Measurements from ENCODE around the gene CCDC54.

The CCDC54 gene

GRCh38 chr3:107372506-107372905, 4.7 kb upstream of the CCDC54 start:
- H3K4me1 ChIP-seq (ENCODE audit: insufficient read depth, low read length, poor library complexity, severe bottlenecking) = peaks cover 4% of the 10 kb centered on the region
- H3K27me3 ChIP-seq (ENCODE audit: insufficient read depth, low read length, poor library complexity, severe bottlenecking) = no peaks in the 10 kb centered on the region
- H3K9ac ChIP-seq (ENCODE audit: low read depth, low read length, poor library complexity, severe bottlenecking) = no peak overlapping the region
- H4K20me1 ChIP-seq (ENCODE audit: insufficient read depth, low read length, poor library complexity, severe bottlenecking) = no peaks in the 10 kb centered on the region
- H3K4me3 ChIP-seq (ENCODE audit: low read length, poor library complexity, severe bottlenecking) = no peak overlapping the region
- no peaks in the 10 kb centered on the region for H3K9me3 ChIP-seq (ENCODE audit: insufficient read depth, low read depth, low read length)
- no peaks in the 10 kb centered on the region for H3K36me3 ChIP-seq (ENCODE audit: insufficient read depth, low read length)
- TF ChIP-seq, protein P1, sequence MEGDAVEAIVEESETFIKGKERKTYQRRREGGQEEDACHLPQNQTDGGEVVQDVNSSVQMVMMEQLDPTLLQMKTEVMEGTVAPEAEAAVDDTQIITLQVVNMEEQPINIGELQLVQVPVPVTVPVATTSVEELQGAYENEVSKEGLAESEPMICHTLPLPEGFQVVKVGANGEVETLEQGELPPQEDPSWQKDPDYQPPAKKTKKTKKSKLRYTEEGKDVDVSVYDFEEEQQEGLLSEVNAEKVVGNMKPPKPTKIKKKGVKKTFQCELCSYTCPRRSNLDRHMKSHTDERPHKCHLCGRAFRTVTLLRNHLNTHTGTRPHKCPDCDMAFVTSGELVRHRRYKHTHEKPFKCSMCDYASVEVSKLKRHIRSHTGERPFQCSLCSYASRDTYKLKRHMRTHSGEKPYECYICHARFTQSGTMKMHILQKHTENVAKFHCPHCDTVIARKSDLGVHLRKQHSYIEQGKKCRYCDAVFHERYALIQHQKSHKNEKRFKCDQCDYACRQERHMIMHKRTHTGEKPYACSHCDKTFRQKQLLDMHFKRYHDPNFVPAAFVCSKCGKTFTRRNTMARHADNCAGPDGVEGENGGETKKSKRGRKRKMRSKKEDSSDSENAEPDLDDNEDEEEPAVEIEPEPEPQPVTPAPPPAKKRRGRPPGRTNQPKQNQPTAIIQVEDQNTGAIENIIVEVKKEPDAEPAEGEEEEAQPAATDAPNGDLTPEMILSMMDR (conservative IDR thresholded peaks at IDR 0.05; ENCODE audit: low read length) = no peak
- no peak for TF ChIP-seq EZH2phosphoT487 (IDR thresholded peaks at IDR 0.05; ENCODE audit: borderline replicate concordance)
- H3F3A ChIP-seq (ENCODE audit: low read depth) = no peaks in the 10 kb centered on the region
- H2AFZ ChIP-seq (ENCODE audit: low read length) = no peak overlapping the region
- no peak overlapping the region for H3K4me2 ChIP-seq (ENCODE audit: low read depth, low read length, poor library complexity, severe bottlenecking)
- no peaks in the 10 kb centered on the region for H3K79me2 ChIP-seq (ENCODE audit: insufficient read depth, low read length)
- no peaks in the 10 kb centered on the region for H3K9me2 ChIP-seq (replicated peaks; ENCODE audit: low read depth, low read length)

DNA sequence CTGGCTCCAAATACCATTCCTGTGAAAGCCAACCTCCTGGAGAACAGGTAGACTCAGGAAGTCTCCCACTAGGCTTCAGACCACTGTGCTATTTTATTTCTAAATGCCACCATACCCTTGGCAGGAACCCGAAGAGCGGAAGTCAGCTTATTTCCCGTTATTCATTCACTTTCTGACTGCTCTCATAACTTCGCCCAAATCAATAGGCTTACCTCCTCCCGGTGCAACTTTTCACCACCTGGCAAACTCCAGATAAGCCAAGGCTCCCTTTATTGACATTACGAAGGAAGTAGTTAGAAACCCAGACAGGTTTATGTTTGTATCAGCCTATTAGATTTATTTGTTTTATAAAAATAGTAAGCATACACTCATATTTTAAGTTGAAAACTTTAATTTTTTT, 3.3 kb upstream of the CCDC54 start:
- no peaks in the 10 kb centered on the region for H3F3A ChIP-seq (ENCODE audit: low read depth)
- no peak overlapping the region for H3K9ac ChIP-seq (ENCODE audit: low read depth, low read length, poor library complexity, severe bottlenecking)
- no peaks in the 10 kb centered on the region for H3K9me2 ChIP-seq (replicated peaks; ENCODE audit: low read depth, low read length)
- H4K20me1 ChIP-seq (ENCODE audit: insufficient read depth, low read length, poor library complexity, severe bottlenecking) = no peaks in the 10 kb centered on the region
- H2AFZ ChIP-seq (ENCODE audit: low read length) = no peak overlapping the region
- TF ChIP-seq, protein P1 (conservative IDR thresholded peaks at IDR 0.05; ENCODE audit: low read length) = no peak
- no peak for TF ChIP-seq EZH2phosphoT487 (IDR thresholded peaks at IDR 0.05; ENCODE audit: borderline replicate concordance)
- H3K9me3 ChIP-seq (ENCODE audit: insufficient read depth, low read depth, low read length) = no peaks in the 10 kb centered on the region
- no peak overlapping the region for H3K4me3 ChIP-seq (ENCODE audit: low read length, poor library complexity, severe bottlenecking)
- no peaks in the 10 kb centered on the region for H3K36me3 ChIP-seq (ENCODE audit: insufficient read depth, low read length)
- H3K4me2 ChIP-seq (ENCODE audit: low read depth, low read length, poor library complexity, severe bottlenecking) = no peak overlapping the region
- H3K79me2 ChIP-seq (ENCODE audit: insufficient read depth, low read length) = no peaks in the 10 kb centered on the region
- H3K4me1 ChIP-seq (ENCODE audit: insufficient read depth, low read length, poor library complexity, severe bottlenecking) = no peaks in the 10 kb centered on the region
- H3K27me3 ChIP-seq (ENCODE audit: insufficient read depth, low read length, poor library complexity, severe bottlenecking) = no peaks in the 10 kb centered on the region

DNA sequence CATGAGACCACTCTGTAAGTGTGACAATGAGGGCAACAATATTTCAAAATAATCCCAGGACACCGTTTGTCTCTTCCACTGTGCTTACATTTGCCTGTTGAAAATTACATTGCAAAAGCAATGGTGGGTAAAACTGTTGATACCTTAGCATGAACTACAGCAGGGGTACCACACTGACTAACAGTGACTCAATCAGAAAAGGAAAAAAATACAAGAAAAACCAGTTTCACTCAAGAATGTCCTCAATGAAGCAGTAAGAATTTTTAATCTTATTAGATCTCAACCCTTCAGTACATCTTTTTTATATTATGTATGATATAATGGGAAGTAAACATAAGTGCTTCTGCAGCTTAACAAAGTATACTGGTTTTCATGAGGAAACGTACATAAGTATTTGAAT, 1.6 kb upstream of the CCDC54 start:
- H3K79me2 ChIP-seq (ENCODE audit: insufficient read depth, low read length) = no peaks in the 10 kb centered on the region
- H3F3A ChIP-seq (ENCODE audit: low read depth) = no peaks in the 10 kb centered on the region
- H3K4me3 ChIP-seq (ENCODE audit: low read length, poor library complexity, severe bottlenecking) = no peak overlapping the region
- no peaks in the 10 kb centered on the region for H3K27me3 ChIP-seq (ENCODE audit: insufficient read depth, low read length, poor library complexity, severe bottlenecking)
- H3K9me2 ChIP-seq (replicated peaks; ENCODE audit: low read depth, low read length) = no peaks in the 10 kb centered on the region
- H3K4me2 ChIP-seq (ENCODE audit: low read depth, low read length, poor library complexity, severe bottlenecking) = no peak overlapping the region
- H3K36me3 ChIP-seq (ENCODE audit: insufficient read depth, low read length) = no peaks in the 10 kb centered on the region
- H3K4me1 ChIP-seq (ENCODE audit: insufficient read depth, low read length, poor library complexity, severe bottlenecking) = no peaks in the 10 kb centered on the region
- no peak overlapping the region for H3K9ac ChIP-seq (ENCODE audit: low read depth, low read length, poor library complexity, severe bottlenecking)
- no peaks in the 10 kb centered on the region for H4K20me1 ChIP-seq (ENCODE audit: insufficient read depth, low read length, poor library complexity, severe bottlenecking)
- no peaks in the 10 kb centered on the region for H3K9me3 ChIP-seq (ENCODE audit: insufficient read depth, low read depth, low read length)
- H2AFZ ChIP-seq (ENCODE audit: low read length) = no peak overlapping the region
- TF ChIP-seq, protein P1 (conservative IDR thresholded peaks at IDR 0.05; ENCODE audit: low read length) = no peak
- TF ChIP-seq EZH2phosphoT487 (IDR thresholded peaks at IDR 0.05; ENCODE audit: borderline replicate concordance) = no peak

Measured in Loucy (cell line).